ENCODE results near the gene EML6.

EML6 gene

GRCh38 chr2:55010915-55011314, 287.5 kb downstream of the EML6 start:
- Histone ChIP-seq H3K36me3 (replicated peaks in 1 of 2; ENCODE audit: control insufficient read depth in 2 of 2, insufficient read depth in 2 of 2, low read length in 2 of 2) (peaks cover 0 to 15% of the 10 kb centered on the region in 2 donors), H3K4me2 (ENCODE audit: insufficient read depth, low read length, poor library complexity, severe bottlenecking) (no peak overlapping the region), H3K79me1 (ENCODE audit: low read depth, low read length) (no peaks in the 10 kb centered on the region), H3K4me3 (ENCODE audit: low read length in 2 of 2) (no peak overlapping the region), H4K91ac (ENCODE audit: low read depth, low read length, poor library complexity) (no peak overlapping the region), H2AFZ (ENCODE audit: low read length) (no peak overlapping the region), H3K4ac (ENCODE audit: low read length) (no peak overlapping the region), H3K9me3 (replicated peaks in 1 of 2; ENCODE audit: control insufficient read depth in 2 of 2, insufficient read depth in 1 of 2, low read depth in 1 of 2, low read length in 2 of 2) (peaks cover 0 to 10% of the 10 kb centered on the region in 2 donors), H3K14ac (ENCODE audit: low read length) (no peak overlapping the region), H2BK5ac (ENCODE audit: low read length) (no peak overlapping the region), H2BK15ac (ENCODE audit: low read length) (no peak overlapping the region), H4K8ac (ENCODE audit: low read depth, low read length) (no peak overlapping the region), H2AK5ac (ENCODE audit: low read depth, low read length) (no peak overlapping the region), H3K18ac (ENCODE audit: low read length) (no peak overlapping the region), H3K23ac (ENCODE audit: low read depth, low read length, poor library complexity) (no peak overlapping the region), H2BK120ac (ENCODE audit: low read depth, low read length) (no peak overlapping the region), H2BK12ac (ENCODE audit: low read length) (no peak overlapping the region), H3K27me3 (ENCODE audit: control insufficient read depth in 3 of 3, insufficient read depth in 3 of 3, low read depth in 1 of 3, low read length in 3 of 3) (no peaks in the 10 kb centered on the region), H3K9ac (ENCODE audit: low read depth, low read length, poor library complexity) (no peak overlapping the region), H3K4me1 (ENCODE audit: control insufficient read depth in 2 of 2, insufficient read depth in 1 of 2, low read depth in 1 of 2, low read length in 2 of 2) (peaks cover 7 to 15% of the 10 kb centered on the region in 2 donors), H3K27ac (replicated peaks; ENCODE audit: low read length) (no peak overlapping the region)
- DNase-seq (ENCODE audit: low spot score), result no peak
- WGBS, 2 donors (ENCODE audit: extremely low coverage in 2 of 2, insufficient read length in 2 of 2, insufficient replicate concordance in 1 of 2), result no CpG with 5 or more reads among the region's 2 CpGs

GRCh38 chr2:55011831-55012671, 288.6 kb downstream of the EML6 start:
- DNase-seq (ENCODE audit: low spot score), result no peak

GRCh38 chr2:55012672-55013484, 289.4 kb downstream of the EML6 start:
- no CpG with 5 or more reads among the region's 2 CpGs for WGBS, 2 donors (ENCODE audit: extremely low coverage in 2 of 2, insufficient read length in 2 of 2, insufficient replicate concordance in 1 of 2)
- Histone ChIP-seq H4K8ac (ENCODE audit: low read depth, low read length) (no peak overlapping the region), H3K9ac (ENCODE audit: low read depth, low read length, poor library complexity) (no peak overlapping the region), H3K4me3 (ENCODE audit: low read length in 2 of 2) (no peak overlapping the region), H2BK15ac (ENCODE audit: low read length) (no peak overlapping the region), H3K27me3 (ENCODE audit: control insufficient read depth in 3 of 3, insufficient read depth in 3 of 3, low read depth in 1 of 3, low read length in 3 of 3) (no peaks in the 10 kb centered on the region), H2BK5ac (ENCODE audit: low read length) (no peak overlapping the region), H2BK120ac (ENCODE audit: low read depth, low read length) (no peak overlapping the region), H3K36me3 (replicated peaks in 1 of 2; ENCODE audit: control insufficient read depth in 2 of 2, insufficient read depth in 2 of 2, low read length in 2 of 2) (peaks cover 0 to 35% of the 10 kb centered on the region in 2 donors), H3K14ac (ENCODE audit: low read length) (no peak overlapping the region), H2BK12ac (ENCODE audit: low read length) (no peak overlapping the region), H3K9me3 (replicated peaks in 1 of 2; ENCODE audit: control insufficient read depth in 2 of 2, insufficient read depth in 1 of 2, low read depth in 1 of 2, low read length in 2 of 2) (peaks cover 0 to 26% of the 10 kb centered on the region in 2 donors), H4K91ac (ENCODE audit: low read depth, low read length, poor library complexity) (no peak overlapping the region), H3K4ac (ENCODE audit: low read length) (no peak overlapping the region), H3K18ac (ENCODE audit: low read length) (no peak overlapping the region), H3K4me1 (ENCODE audit: control insufficient read depth in 2 of 2, insufficient read depth in 1 of 2, low read depth in 1 of 2, low read length in 2 of 2) (peaks cover 7 to 15% of the 10 kb centered on the region in 2 donors), H3K23ac (ENCODE audit: low read depth, low read length, poor library complexity) (no peak overlapping the region), H2AK5ac (ENCODE audit: low read depth, low read length) (no peak overlapping the region), H2AFZ (ENCODE audit: low read length) (no peak overlapping the region), H3K79me1 (ENCODE audit: low read depth, low read length) (no peaks in the 10 kb centered on the region), H3K4me2 (ENCODE audit: insufficient read depth, low read length, poor library complexity, severe bottlenecking) (no peak overlapping the region), H3K27ac (replicated peaks; ENCODE audit: low read length) (no peak overlapping the region)
- DNase-seq (ENCODE audit: low spot score), result no peak

More at GRCh38 chr2:55011831-55012671, 288.6 kb downstream of the EML6 start:
- H3K9me3 ChIP-seq (replicated peaks in 1 of 2; ENCODE audit: control insufficient read depth in 2 of 2, insufficient read depth in 1 of 2, low read depth in 1 of 2, low read length in 2 of 2), result peaks cover 0 to 20% of the 10 kb centered on the region in 2 donors
- H3K4ac ChIP-seq (ENCODE audit: low read length), result no peak overlapping the region
- H4K8ac ChIP-seq (ENCODE audit: low read depth, low read length), result no peak overlapping the region
- no peak overlapping the region for H2BK12ac ChIP-seq (ENCODE audit: low read length)
- no peak overlapping the region for H3K4me2 ChIP-seq (ENCODE audit: insufficient read depth, low read length, poor library complexity, severe bottlenecking)
- H3K36me3 ChIP-seq (replicated peaks in 1 of 2; ENCODE audit: control insufficient read depth in 2 of 2, insufficient read depth in 2 of 2, low read length in 2 of 2), result peaks cover 0 to 26% of the 10 kb centered on the region in 2 donors
- H3K4me3 ChIP-seq (ENCODE audit: low read length in 2 of 2), result no peak overlapping the region
- no peak overlapping the region for H3K27ac ChIP-seq (replicated peaks; ENCODE audit: low read length)
- no peak overlapping the region for H3K18ac ChIP-seq (ENCODE audit: low read length)
- WGBS, 2 donors (ENCODE audit: extremely low coverage in 2 of 2, insufficient read length in 2 of 2, insufficient replicate concordance in 1 of 2), result no CpG with 5 or more reads among the region's 6 CpGs
- no peak overlapping the region for H2BK120ac ChIP-seq (ENCODE audit: low read depth, low read length)
- H3K23ac ChIP-seq (ENCODE audit: low read depth, low read length, poor library complexity), result no peak overlapping the region
- no peak overlapping the region for H2BK15ac ChIP-seq (ENCODE audit: low read length)
- no peak overlapping the region for H4K91ac ChIP-seq (ENCODE audit: low read depth, low read length, poor library complexity)
- H3K79me1 ChIP-seq (ENCODE audit: low read depth, low read length), result no peaks in the 10 kb centered on the region
- H2AK5ac ChIP-seq (ENCODE audit: low read depth, low read length), result no peak overlapping the region
- no peaks in the 10 kb centered on the region for H3K27me3 ChIP-seq (ENCODE audit: control insufficient read depth in 3 of 3, insufficient read depth in 3 of 3, low read depth in 1 of 3, low read length in 3 of 3)
- H3K9ac ChIP-seq (ENCODE audit: low read depth, low read length, poor library complexity), result no peak overlapping the region
- no peak overlapping the region for H2BK5ac ChIP-seq (ENCODE audit: low read length)
- peaks cover 7 to 15% of the 10 kb centered on the region in 2 donors for H3K4me1 ChIP-seq (ENCODE audit: control insufficient read depth in 2 of 2, insufficient read depth in 1 of 2, low read depth in 1 of 2, low read length in 2 of 2)
- no peak overlapping the region for H2AFZ ChIP-seq (ENCODE audit: low read length)
- H3K14ac ChIP-seq (ENCODE audit: low read length), result no peak overlapping the region

GRCh38 chr2:55013936-55014335, 290.5 kb downstream of the EML6 start:
- peaks cover 0 to 30% of the 10 kb centered on the region in 2 donors for H3K9me3 ChIP-seq (replicated peaks in 1 of 2; ENCODE audit: control insufficient read depth in 2 of 2, insufficient read depth in 1 of 2, low read depth in 1 of 2, low read length in 2 of 2)
- no peak overlapping the region for H2AFZ ChIP-seq (ENCODE audit: low read length)
- H2BK12ac ChIP-seq (ENCODE audit: low read length), result no peak overlapping the region
- H3K79me1 ChIP-seq (ENCODE audit: low read depth, low read length), result no peaks in the 10 kb centered on the region
- H3K4ac ChIP-seq (ENCODE audit: low read length), result no peak overlapping the region
- peaks cover 0 to 45% of the 10 kb centered on the region in 2 donors for H3K36me3 ChIP-seq (replicated peaks in 1 of 2; ENCODE audit: control insufficient read depth in 2 of 2, insufficient read depth in 2 of 2, low read length in 2 of 2)
- H2BK120ac ChIP-seq (ENCODE audit: low read depth, low read length), result no peak overlapping the region
- no peak overlapping the region for H3K23ac ChIP-seq (ENCODE audit: low read depth, low read length, poor library complexity)
- H2AK5ac ChIP-seq (ENCODE audit: low read depth, low read length), result no peak overlapping the region
- H2BK15ac ChIP-seq (ENCODE audit: low read length), result no peak overlapping the region
- H3K27ac ChIP-seq (replicated peaks; ENCODE audit: low read length), result no peak overlapping the region
- no peak overlapping the region for H4K8ac ChIP-seq (ENCODE audit: low read depth, low read length)
- H4K91ac ChIP-seq (ENCODE audit: low read depth, low read length, poor library complexity), result no peak overlapping the region
- H3K14ac ChIP-seq (ENCODE audit: low read length), result no peak overlapping the region
- H3K4me3 ChIP-seq (ENCODE audit: low read length in 2 of 2), result no peak overlapping the region
- no peak overlapping the region for H3K4me2 ChIP-seq (ENCODE audit: insufficient read depth, low read length, poor library complexity, severe bottlenecking)
- H3K18ac ChIP-seq (ENCODE audit: low read length), result no peak overlapping the region
- peaks cover 7 to 15% of the 10 kb centered on the region in 2 donors for H3K4me1 ChIP-seq (ENCODE audit: control insufficient read depth in 2 of 2, insufficient read depth in 1 of 2, low read depth in 1 of 2, low read length in 2 of 2)
- no peak for DNase-seq (ENCODE audit: low spot score)
- no peaks in the 10 kb centered on the region for H3K27me3 ChIP-seq (ENCODE audit: control insufficient read depth in 3 of 3, insufficient read depth in 3 of 3, low read depth in 1 of 3, low read length in 3 of 3)
- H3K9ac ChIP-seq (ENCODE audit: low read depth, low read length, poor library complexity), result no peak overlapping the region
- WGBS, 2 donors (ENCODE audit: extremely low coverage in 2 of 2, insufficient read length in 2 of 2, insufficient replicate concordance in 1 of 2), result no CpG with 5 or more reads among the region's 1 CpG
- H2BK5ac ChIP-seq (ENCODE audit: low read length), result no peak overlapping the region

Measured in neuronal stem cell (in vitro differentiated cells).